NOMO-1 treated with dmso at 0.1 percent for 144 hours (cell line): ENCODE results near the gene TKT.
"Not testable (repeated sequence)": the region's sequence is repeated elsewhere in the genome, so short reads cannot be mapped to it uniquely, and the experiment has no call there.

Source experiments
- DNase-seq: peaks from one replicate; lab custom pipeline; 2025; ENCODE audit not compliant: unreplicated experiment; lab: John Stamatoyannopoulos, UW

The TKT gene

GRCh38 chr3:53260286-53260785 is 4.5 kb upstream of the TKT start:
- DNase-seq, result no peak

GRCh38 chr3:53259427-53260259 is 3.8 kb upstream of the TKT start:
- DNase-seq, result no peak

DNA sequence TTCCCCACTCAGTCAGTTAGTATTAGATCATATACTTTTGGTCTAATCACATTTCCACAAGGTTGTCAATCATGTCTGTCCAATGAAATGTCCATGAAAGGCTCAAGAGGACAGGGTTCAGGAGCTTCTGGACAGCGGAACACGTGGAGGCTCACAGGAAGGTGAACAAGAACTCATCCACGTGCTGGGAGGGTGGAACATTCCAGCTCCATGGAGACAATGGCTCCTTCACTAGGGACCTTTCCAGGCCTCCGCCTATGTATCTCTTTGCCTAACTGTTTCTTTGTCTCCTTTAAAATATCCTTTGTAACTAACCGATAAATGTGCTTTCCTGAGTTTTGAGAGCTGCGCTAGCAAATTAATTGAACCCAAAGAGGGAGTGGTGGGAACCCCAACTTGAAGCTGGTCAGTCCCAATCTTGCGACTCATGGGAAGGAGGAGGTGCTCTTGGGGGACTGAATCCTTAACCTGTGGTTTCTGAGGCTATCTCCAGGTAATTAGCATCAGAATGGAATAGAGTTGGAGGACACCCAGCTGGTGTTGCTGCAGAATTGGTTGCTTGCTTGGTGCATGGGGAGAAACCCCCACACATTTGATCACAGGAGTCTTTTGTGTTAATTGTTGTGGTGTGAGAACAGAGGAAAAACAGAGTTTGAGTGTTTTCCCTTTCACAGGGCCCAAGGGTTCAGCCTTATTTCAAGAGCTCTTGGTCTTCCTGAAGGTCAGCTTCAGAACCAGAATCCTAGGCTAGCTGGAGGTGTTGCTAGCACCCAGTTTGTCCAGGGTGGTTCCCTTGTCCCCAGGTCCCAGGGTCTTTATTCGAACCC is 3.0 kb upstream of the TKT start:
- DNase-seq, result no peak

- no peak for DNase-seq
These were observed 1.6 kb upstream of the TKT start for GRCh38 chr3:53257465-53257864.

DNA sequence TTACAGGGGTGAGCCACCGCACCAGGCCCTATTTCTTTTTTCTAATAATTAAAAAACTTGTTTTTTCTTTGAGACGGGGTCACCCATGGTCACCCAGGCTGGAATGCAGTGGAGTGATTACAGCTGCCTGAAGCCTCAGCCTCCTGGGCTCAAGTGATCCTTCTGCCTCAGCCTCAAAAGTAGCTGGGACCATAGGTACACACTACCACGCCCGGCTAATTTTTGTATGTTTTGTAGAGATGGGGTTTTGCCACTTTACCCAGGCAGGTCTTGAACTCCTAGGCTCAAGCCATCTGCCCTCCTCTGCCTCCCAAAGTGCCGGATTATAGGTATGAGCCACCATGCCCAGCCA is 858 bp upstream of the TKT start:
- DNase-seq, result no peak

DNA sequence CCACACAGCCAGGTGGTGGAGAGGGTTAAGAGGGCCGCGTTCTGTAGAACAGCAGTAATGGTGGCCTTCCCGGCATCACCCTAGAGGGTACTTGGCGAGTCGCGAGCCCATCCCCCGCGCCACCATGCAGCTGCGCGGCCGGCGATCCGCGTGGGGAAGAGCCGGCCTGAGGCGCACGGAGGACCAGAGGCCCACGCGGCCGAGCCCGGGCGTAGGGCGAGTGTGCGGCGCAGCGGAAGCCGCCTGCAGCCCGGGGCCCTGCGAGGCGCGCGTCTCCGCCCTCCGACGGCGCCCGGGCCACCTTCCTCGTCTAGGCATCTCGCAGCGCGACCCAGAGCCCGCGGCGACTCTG is 423 bp downstream of the TKT start:
- DNase-seq, result no peak

DNA sequence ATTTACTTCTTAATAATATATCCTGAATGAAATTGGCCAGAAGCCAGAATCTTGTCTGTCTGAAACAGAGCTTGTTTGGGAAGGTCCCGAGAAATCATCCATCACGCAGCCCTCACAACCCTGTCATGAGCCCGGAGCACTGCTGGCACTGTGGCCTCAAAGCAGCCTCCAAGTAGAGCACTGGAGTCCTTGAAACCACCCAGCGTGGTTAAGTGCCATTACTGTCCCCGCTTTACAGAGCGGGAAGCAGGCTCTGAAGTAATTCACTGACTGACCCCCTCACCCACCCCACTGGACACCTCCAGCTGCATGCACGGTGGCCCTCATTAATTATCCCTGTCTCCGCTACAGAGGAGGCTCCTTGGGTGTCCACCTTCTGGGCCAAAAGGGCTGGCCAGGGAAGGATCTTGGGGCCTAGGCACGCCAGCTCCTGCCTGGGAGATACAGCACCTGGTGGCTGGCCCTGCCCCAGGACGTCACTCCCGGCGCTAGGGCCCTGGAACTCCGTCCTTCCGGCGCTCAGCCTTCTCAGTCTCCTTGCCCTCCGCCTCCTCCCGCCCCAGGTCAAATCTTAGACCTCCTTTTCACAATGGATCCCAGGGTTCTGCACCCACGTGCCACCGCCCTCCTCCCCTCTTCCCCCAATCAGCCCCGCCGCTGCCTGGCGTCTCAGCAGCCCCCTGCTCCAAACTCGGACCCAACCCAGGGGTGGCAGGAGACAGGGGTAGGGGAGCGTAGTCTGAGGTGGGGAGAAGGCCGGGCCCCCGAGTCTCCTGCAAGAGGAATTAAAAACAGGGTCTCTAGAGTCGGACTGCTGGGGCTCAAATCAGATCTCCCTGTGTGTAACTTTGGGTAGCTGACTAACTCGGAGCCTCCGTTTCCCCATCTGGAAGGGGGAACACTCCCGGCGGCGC is 1.1 kb downstream of the TKT start:
- peak; percentile 54 for DNase-seq

- DNase-seq, result no peak
These were observed 1.9 kb downstream of the TKT start for GRCh38 chr3:53253707-53254508.

DNA sequence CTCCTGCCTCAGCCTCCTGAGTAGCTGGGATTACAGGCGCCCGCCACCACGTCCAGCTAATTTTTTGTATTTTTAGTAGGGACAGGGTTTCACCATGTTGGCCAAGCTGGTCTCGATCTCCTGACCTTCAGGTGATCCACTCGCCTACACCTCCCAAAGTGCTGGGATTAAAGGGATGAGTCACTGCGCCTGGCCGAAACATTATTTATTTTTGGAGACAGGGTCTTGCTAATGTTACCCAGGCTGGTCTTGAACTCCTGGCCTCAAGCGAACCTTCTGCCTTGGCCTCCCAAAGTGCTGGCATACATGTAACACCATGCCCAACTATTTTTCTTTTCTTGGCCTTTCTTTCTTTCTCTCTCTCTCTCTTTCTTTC is 2.9 kb downstream of the TKT start:
- DNase-seq, result not testable (repeated sequence)

- peak; percentile 52 for DNase-seq
These were observed 3.5 kb downstream of the TKT start for GRCh38 chr3:53252096-53252946.

GRCh38 chr3:53250881-53251605 is 4.8 kb downstream of the TKT start:
- no peak for DNase-seq

- DNase-seq, result no peak
These were observed 5.4 kb downstream of the TKT start for GRCh38 chr3:53250453-53250852.

- DNase-seq, result no peak
These were observed 7.7 kb downstream of the TKT start for GRCh38 chr3:53248161-53248560.

DNA sequence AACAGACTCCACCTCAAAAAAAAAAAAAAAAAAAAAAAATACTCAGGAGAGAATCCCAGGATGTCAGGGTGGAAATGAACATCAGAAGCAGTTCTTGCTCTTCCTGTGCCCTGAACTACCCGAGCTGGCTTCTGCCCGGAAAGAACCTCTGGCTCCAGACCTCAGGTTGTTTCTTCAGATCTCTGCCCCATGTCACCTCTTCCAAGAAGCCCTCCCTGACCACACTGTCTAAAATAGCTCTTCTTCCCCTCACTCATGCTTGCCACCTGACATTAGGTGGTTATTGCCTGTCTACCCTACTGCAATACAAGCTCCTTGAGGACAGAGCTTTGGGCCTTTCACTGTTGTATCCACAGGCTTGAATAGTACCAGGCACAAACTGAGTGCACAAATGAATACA is 8.2 kb downstream of the TKT start:
- DNase-seq, result no peak

DNA sequence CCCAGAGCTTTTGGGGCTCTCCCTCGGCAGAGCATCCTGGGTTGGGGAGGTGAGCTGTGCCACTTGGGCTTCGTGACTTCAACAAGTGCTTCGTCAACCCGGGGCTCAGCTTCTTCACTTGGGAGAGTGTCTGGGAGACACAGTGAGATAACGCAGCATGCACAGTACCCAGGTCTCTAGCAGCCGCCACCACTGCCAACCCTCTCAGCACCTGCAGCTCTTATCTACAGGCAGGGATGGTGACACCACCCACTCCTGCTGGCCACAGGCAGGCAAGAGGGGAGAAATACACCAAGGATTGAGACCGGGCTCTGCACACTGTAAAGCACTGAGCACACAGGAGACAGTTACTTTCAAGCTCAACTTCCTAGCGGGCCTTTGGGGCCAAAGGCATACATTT is 11.6 kb downstream of the TKT start:
- DNase-seq, result no peak

GRCh38 chr3:53243785-53244184 is 12.0 kb downstream of the TKT start:
- no peak for DNase-seq

GRCh38 chr3:53243165-53243564 is 12.7 kb downstream of the TKT start:
- DNase-seq, result no peak

DNA sequence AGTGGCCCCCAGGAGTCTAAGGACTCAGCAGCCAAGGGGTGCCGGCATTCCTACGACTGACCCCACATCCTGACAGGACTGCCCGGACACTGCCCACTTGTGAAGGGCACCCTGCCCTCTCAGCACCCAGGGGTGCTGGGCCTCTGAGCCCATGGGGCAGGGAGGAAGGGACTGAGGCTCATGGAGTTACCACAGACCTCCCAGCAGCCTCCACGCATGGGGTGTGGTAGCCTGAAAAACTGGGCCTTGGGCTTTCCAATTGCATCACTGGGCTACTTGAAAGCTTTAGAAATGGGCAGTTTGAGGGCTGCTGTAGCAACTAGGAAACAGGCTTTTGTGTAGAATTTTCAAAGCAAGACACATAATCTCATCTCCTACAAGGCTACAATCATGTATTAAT is 13.2 kb downstream of the TKT start:
- DNase-seq, result no peak

- DNase-seq, result no peak
These were observed 13.7 kb downstream of the TKT start for GRCh38 chr3:53242155-53242554.
